HG02970 (cell line): ENCODE data around the gene SLC26A1.

ENCODE experiments used
- ATAC-seq: cut with Tn5 transposase; IDR thresholded peaks from one replicate; pipeline ENCODE4 v1.9.1; 2021; ENCODE audit warnings: mild to moderate bottlenecking, moderate library complexity, moderate number of reproducible peaks; ENCODE audit not compliant: unreplicated experiment, low FRiP score

SLC26A1 gene, protein sequence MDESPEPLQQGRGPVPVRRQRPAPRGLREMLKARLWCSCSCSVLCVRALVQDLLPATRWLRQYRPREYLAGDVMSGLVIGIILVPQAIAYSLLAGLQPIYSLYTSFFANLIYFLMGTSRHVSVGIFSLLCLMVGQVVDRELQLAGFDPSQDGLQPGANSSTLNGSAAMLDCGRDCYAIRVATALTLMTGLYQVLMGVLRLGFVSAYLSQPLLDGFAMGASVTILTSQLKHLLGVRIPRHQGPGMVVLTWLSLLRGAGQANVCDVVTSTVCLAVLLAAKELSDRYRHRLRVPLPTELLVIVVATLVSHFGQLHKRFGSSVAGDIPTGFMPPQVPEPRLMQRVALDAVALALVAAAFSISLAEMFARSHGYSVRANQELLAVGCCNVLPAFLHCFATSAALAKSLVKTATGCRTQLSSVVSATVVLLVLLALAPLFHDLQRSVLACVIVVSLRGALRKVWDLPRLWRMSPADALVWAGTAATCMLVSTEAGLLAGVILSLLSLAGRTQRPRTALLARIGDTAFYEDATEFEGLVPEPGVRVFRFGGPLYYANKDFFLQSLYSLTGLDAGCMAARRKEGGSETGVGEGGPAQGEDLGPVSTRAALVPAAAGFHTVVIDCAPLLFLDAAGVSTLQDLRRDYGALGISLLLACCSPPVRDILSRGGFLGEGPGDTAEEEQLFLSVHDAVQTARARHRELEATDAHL

DNA sequence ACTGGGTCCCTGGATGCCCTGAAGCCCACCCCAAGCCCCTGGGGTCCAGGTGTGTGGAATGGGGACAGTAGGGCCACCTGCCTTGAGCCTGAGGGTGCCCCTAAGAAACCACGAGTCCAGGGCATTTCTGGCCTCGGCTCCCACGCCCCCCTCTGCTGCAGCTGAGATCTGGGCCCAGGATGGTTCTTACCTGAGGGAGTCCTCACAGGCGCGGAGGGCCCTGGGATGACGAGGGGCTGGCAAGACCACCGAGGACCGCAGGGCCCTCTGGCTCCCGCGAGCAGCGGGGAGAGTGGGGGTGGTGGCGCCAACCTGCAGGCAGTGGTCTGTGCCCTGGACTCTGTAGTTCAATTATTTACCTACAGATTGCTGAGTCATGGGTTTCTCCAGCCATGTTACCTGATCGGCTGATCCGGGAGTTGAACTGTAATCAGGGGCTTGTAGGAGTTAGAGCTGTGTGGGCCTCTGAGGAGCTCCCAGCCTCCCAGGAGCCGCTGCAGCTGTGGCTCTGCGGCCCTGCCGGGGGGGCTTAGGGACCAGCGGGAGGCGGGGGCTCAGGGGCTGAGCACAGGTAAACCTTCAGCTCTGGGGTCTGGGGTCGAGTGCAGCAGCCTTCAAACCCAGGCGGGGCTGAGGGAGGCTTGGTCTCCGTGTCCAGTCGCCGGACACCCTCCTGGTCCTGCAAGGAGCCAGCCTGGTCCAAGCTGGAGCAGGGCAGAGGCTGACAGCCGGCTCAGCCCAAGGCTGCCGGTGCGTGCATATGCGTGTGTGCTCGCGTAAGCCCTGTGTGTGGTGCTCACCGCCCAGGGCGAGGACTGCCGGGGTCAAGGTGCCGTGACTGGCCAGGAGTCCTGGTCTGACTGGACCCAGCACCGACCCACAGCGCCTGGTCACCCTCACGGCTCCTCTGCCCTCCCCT, at the start of gene SLC26A1:
Gene SLC26A1, minus strand, starts transcription at position 294 of the 919 bp plus-strand sequence. CDS start 1,701 bp downstream, outside the sequence.
- ATAC-seq: no peak

DNA sequence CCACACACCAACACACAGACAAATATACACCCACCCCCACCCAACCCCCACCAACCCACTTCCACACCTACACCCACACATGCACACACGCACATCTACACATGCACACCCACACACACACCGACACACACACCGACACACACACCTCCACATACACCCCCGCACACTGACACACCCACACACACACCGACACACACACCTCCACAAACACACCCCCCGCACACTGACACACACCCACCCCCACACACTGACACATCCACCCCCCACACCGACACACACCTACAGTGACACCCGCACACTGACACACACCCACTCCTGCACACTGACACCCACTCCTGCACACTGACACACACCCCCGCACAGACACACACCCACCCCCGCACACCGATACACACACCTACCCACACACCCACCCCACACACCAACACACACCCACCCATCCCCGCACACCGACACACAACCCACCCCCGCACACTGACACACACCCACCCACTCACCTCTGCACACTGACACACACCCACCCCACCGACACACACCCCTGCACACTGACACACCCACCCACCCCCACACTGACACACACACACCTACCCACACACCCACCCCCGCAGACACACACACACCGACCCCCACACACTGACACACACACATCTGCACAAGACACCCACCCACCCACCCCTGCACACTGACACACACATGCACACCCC, 49.3 kb upstream of the SLC26A1 start:
- ATAC-seq: no peak

DNA sequence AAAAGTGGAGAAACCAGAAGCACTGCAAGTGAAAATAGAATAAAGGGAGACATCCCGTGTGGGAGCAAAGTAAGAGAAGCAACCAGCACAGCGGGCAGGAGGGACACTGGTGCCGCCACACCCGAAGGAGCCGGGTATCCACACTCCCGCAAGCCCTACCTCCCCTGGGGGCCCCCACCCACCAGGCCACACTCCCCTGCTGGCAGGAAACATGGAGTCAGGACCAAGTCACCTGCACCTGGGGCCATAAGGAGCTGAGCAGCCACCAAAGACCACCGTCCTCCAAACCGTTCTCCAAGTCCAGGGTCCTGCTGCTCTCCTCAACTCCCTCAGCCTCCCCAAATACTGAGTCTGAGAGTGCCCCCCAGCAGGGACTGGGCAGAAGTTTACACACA, 48.7 kb upstream of the SLC26A1 start:
- ATAC-seq: no peak

DNA sequence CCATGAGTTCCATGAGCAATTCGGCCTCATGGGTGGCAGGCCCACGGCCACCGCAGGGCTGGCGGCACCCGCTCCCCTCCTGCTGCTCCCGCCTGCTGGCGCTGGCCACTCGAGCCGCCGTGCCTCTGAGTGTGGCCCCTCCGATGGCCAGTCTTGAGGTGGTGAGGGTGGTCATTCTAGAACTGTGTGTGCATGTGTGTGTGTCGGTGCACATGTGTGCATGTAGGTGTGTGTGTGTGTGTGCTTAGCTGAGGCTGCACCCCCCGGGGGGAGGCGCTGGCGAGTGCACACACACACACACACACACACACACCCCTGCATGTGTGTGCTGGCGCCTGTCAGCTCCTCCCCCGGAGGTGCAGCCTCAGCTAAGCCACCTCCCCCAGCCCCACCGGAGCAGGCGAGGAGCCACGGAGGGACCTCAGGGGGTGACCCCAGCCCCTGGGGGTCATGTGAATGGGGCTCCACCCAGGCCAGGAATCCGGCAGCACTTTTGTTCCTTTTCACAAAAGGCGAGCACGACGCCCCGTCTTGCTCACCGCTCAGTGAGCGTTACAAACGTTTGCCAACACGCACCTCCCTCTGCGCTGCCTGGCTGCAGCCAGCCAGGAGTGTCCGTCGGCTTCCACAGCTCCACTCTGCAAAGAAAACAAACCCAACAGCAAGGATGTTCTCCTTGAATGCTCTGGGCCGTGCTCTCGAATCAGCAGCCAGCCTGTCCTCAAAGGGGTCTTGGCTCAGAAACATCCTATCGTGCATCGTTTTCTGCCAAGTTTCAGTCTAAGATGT, 48.1 kb upstream of the SLC26A1 start:
- no peak for ATAC-seq

DNA sequence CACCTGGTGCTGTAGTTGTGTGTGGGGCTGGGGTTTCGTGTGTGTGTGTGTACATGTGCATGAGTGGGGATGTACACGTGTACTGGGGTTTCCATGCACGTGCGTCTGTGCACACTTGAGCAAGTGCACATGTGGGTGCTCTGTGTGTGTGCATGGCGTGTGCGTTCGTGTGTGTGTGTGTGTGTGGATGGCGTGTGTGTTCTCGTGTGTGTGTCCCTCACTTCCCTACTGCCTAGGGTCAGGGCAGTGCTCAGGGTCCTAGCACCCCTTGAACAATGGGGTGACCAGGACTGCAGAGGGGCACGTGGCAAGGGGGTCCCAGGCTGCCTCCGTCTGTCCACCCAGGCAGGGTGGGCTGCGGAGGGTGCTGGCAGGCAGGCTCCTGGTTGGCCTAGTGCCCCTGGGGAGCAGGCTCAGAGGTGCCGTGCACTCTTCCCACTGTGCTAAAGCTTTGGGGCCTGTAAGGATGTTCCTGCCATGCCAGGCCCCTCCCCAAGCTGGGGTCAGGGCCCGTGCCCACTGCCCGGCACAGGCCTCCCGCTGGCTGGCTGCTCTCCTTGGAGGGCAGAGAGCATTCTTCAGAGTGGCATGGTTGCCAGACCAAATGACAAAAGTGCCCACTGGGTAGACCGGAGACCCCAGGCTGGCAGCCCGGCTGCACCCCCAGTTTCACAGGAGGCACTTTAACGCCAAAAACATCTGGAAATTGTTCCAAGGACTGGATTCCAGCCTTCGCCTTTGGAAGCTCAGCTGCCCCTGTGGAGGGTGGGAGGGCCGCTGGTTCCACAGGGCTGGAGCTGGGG, 47.3 kb upstream of the SLC26A1 start:
- ATAC-seq: no peak

DNA sequence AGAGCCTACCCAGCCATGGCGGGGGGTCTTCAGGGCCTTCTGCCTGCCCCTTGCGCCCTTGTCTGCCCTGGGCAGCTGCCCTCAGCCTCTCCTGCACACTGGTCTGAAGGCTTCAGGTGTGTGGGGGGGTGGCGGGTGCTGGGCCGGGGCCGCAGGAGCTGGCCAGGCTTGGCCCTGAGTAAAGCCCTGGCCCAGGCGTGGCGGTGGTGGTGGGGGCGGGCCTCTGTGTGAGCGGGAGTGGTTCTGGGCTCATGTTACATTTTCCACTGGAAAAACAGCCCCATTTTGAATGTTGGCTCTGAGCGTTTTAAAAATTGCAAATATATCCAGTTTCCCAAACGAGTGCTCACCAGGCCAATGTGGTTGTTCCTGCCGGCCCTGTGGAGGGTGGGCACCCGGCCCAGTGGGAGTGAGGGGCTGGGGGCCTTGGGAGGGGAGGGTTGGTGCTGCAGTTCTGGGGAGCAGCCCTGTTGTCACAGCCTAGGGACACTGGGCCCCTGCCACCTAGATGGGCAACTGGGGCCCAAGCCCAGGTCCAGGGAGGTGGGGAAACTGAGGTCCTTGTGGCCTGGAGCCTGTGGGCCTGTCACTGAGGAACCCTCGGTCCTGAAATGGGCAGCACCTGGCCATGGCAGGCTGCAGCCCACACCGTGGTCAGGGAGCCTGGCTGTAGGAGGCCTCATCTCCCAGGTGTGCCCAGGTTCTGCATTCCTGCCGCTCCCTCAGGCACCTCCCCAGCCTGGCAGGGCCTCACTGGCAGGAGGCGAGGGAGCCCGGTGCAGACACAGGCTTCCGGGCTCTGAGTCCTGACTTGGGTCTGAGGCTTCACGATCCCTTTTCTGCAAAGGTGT, 46.5 kb upstream of the SLC26A1 start:
- ATAC-seq: no peak

DNA sequence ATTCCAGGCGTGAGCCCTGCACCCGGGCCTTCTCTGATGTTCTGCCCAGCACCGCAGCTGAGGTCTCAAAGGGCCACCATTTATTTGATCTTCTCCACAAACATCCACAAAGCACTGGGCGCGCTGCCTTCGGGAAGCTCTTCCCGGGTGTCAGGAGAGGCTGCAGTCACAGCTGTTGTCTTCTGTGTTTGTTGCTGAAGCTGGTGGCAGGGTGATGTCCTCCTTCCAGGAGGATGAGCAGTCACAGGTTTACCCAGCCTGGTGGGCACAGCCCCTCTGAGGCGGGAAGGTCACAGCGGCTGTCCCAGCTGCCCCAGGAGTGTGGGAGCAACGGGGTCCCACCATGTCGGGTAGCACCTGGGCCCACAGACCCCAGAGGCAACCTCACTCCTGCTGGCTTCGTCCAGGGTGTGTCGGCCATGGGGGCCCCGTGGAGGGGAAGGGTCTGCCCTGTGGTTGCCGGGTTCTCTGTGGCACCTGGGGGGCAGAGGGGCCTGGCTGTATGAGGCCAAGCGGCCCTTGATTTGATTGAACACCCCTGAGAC, 45.8 kb upstream of the SLC26A1 start:
- no peak for ATAC-seq

DNA sequence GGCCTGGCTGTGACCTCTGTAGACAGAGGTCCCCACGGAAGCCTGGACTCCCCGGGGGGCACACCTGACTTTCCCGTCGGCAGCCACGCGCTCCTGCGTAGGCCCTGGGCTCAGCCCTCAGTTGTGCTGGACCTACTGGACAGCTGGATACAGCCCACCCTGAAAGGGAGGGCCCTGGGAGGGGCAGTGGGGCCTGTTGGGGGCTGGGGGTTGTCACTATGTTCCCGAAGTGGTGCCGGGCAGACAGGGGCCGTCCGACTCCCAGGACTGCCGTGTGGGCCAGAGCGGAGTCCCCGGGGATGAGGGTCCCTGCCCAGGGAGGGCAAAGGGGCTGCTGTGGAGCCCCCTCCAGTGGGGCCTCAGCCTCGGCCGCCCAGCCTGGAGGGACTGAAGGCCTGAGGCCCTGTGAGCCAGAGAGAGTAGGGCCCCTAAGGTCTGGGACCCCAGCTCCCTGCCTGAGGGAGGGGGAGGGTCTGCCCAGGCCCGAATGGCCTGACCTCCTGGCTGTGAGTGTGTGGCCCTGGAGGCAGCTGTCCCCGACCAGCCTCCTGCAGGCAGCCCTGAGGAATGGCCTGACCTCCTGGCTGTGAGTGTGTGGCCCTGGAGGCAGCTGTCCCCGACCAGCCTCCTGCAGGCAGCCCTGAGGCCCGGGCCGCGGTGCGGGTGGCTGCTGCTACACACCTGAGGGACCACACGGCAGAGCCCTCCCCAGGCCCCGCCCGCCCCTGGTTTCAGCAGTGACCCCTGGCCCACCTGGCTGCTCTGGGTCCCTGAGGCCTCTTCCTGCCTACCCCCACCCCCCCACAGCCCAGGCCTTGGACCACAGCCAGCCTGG, 44.0 kb upstream of the SLC26A1 start:
- ATAC-seq: no peak

DNA sequence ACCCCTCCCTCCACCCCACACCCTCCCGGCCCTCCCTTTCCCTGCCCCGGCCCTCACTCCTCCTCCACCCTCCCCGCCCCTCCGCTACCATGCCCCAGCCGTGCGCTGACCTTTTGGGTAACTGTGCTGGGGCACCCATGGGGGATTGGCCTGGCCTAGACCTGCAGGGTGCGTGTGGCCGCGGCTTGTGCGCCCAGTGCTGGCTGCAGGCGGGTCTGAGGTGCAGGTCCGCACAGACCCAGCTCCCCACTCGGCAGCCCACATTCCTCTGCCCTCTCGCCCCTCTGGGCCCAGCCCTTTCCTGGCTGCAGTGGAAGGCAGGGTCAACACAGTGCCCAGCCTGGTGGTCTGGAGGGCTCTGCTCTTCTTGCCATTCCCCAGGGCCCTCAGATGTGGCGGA, 42.9 kb upstream of the SLC26A1 start:
- no peak for ATAC-seq

DNA sequence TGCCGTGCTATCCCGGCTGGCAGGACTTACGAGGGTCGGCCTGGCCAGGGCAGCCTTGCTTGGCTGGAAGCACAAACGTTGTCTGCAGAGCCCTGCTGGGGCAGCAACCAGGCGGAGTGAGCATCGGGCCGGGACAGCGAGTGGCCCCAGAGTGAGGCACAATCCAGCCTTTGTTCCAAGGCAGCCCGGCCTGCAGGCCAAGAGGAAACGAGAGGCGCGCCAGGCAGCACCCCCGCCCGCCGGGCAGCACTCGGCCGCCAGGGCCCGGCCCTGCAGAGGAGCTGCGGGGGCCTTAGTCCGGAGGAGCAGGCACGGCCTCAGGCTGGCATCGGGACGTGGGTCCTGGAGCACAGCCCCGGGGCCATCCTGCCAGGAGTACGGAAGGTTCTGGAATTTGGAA, 42.3 kb upstream of the SLC26A1 start:
- no peak for ATAC-seq

DNA sequence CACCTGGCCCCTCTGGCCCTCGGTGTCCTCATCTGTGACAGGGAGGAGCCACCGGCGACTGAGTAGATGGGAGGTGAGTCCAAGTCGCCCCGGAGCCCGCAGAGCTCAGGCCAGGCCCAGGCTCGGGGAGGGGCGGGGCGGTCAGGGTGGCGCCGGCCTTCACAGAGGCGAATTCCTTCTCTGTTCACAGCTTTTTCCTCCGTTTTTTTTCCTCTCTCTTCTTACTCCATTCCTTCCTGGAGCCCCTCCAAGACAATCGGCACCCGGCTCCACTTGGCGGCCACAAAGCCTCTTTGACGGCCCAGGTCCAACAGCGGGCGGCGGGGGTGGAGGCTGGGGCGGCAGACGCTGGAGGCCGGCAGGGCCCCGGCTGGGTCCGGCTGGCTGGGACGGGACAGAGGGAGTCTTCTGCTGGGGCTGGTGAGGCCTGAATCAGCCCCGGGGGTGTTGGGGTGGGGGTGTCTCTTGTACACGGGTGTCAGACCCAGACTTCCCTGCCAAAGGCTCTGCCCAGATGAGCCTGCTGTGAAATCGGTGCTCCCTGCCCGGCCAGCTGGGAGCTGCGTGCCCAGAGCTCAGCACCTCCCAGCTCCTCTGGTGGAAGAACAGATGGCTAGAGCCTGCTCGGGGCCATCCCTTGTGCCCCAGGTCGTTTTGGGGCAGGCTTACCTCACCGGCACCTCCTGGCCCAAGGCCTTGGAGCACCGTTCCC, 40.8 kb upstream of the SLC26A1 start:
- ATAC-seq: no peak

DNA sequence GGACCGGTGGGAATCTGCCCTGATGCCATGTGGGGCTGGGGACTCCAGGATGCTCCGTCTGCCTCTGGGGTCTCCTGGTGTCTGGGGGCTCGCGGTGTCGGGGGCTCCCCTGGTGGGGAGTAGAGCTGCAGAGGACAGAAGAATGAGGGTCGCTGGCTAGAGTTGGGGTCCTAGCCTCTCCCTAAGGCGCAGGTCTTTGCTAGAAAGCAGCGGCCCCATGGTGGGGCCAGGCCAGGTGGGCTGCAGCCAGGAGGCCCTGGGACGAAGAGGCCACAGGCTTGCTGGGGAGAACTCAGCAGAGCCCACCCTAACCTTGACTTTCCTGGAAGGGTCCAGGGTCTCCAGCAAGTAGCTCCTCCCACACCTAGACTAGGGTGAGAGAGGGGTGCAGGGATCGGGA, 39.7 kb upstream of the SLC26A1 start:
- no peak for ATAC-seq

DNA sequence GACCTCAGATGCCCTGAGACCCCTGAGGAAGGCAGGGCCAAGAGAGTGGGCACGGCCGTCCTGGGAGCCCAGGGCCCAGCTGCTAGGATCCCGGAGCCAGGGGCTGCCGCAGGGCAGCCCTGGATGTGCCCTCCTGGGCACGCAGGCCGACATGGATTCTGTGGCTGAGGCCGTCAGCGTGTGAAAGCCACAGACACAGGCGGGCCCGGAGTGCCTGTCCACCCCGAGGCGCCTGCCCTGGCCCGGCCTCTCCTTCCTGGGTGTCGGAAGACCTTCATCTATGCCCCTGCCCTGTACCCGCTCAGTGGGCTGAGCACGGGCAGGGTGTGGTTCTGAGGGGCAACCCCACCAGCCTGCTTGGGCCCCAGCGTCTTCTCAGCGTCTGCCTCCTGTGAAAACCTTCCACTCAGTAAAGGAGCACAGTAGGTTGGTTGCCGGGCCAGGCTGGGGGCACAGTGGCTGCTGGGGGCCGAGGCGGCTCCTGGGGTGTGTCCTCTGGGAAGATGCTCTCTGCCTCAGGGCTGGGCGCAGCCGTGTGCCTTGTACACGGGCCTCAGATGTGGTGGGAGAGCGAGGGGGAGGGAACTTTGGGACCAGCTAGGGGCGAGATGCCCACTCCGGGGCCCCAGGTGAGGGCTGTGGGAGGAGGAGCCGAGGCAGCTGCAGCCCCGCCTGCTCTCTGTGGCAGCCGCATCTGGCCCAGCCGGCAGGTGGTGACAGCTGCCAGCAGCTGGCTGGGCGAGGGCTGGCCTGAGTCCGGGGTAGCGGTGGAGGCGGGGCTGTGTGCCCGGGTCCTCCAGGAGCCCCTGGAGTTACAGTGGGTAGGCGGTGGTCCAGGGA, 39.0 kb upstream of the SLC26A1 start:
- no peak for ATAC-seq

DNA sequence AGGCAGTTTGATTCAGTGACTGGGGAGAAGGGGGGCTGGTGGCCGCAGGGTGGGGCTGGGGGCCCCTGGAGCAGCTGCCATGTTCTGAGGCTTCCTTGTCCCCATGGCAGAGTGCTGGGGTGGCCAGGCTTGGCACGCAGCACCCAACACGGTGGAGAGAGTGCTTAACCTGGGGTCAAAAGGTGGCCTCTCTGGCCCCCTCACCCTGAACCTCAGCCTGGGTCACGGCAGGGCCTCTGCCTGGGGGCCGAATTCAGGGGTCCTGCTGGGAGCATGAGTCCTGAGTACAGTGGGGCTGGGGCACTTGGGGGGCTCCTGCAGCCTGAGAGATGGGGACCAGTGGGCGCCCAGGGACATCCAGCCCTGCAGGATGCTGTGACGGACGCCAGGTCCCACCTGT, 38.1 kb upstream of the SLC26A1 start:
- ATAC-seq: no peak

DNA sequence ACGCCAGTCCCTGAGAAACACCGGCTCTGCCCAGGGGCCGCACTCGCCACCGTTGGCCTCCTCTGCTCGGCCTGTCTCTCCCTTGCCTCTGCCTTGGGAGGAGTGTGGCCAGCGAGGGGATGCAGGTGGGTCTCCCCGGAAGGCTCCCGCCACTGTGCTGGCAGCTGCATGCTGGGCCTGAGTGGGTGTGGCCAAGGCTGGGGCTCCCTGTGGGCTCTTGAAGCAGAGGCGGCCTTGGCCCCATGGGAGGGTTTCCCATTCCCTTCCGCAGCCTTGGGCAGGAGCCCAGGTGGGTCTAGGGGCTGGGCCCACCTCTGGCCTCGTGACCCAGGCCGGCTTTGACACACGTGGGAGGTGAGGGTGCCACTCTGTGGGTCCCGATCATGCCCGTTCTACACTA, 37.4 kb upstream of the SLC26A1 start:
- no peak for ATAC-seq
